Gastroesophageal sphincter (tissue), 4 donors: ENCODE measurements around the gene KLK13. TPM values are rescaled to one million over a fixed set of nuclear protein-coding genes. Genes with fewer than 3 reads are reported as not detected.

ENCODE experiments used
- ATAC-seq: fragments of 150-250 bp; one replicate; pipeline ENCODE4 v1.9.1; 2016; ENCODE audit warnings: mild to moderate bottlenecking, moderate library complexity
- H3K27ac ChIP-seq, 4 donors: fragments of 200-600 bp; sonication (generic) in 3 of 4; 1 replicate in 3 of 4; 2 replicates in 1 of 4; pipeline ENCODE4 v1.5.1; 2016 to 2019
- H3K27me3 ChIP-seq: fragments of 200-600 bp; sonication (generic); one replicate; pipeline ENCODE4 v1.5.1; 2019
- H3K36me3 ChIP-seq, 2 donors: fragments of 200-600 bp; sonication (generic); one replicate each; pipeline ENCODE4 v1.5.1; 2019; ENCODE audit warnings: control low read depth in 1 of 2
- H3K4me1 ChIP-seq, 3 donors: fragments of 200-600 bp; sonication (generic); 1 replicate in 2 of 3; 2 replicates in 1 of 3; pipeline ENCODE4 v1.5.1; 2016 to 2019; ENCODE audit warnings: control low read depth in 2 of 3
- H3K4me3 ChIP-seq, 2 donors: fragments of 200-600 bp; sonication (generic); one replicate each; pipeline ENCODE4 v1.5.1; 2019; ENCODE audit warnings: mild to moderate bottlenecking in 1 of 2, moderate library complexity in 1 of 2
- H3K9me3 ChIP-seq, 3 donors: fragments of 200-600 bp; sonication (generic); one replicate each; pipeline ENCODE4 v1.5.1; 2017 to 2019; ENCODE audit warnings: control low read depth in 2 of 3
- EP300 ChIP-seq: sonication (generic); formaldehyde crosslinking; IDR thresholded peaks from one replicate; pipeline ENCODE4 v1.6.1; 2017; ENCODE audit warnings: antibody characterized with exemption, mild to moderate bottlenecking
- POLR2A ChIP-seq, 2 donors: fragments of 450-650 bp; IDR thresholded peaks; one replicate each; pipeline ENCODE4 v1.6.1; 2017; ENCODE audit warnings: antibody characterized with exemption in 2 of 2, mild to moderate bottlenecking in 2 of 2, moderate library complexity in 1 of 2
- POLR2AphosphoS5 ChIP-seq: sonication (generic); formaldehyde crosslinking; IDR thresholded peaks from one replicate; pipeline ENCODE4 v1.6.1; 2017; ENCODE audit warnings: antibody characterized with exemption
- WGBS, 2 donors: methylation state at CpG; one replicate each; pipeline ENCODE4 v1.1.5; 2018; ENCODE audit warnings: low coverage in 1 of 2; 5-methylcytosine and 5-hydroxymethylcytosine counted together
- total RNA-seq, 4 donors: library from RNA; depleted of rRNA; stranded (reverse); fragments of >200 nt; gene quantifications; one replicate each; pipeline ENCODE4 v1.1.0, GENCODE V29; 2016
- TF ChIP-seq, protein P1 (sequence below), 4 experiments: fragments of 200-600 bp in 2 of 4; fragments of 450-650 bp in 2 of 4; sonication (generic) in 1 of 4; IDR thresholded peaks; one replicate each; pipeline ENCODE4 v1.5.1; 2017 to 2019; ENCODE audit warnings: antibody characterized with exemption in 4 of 4, mild to moderate bottlenecking in 2 of 4, moderate library complexity in 2 of 4

Gene KLK13
- total RNA-seq, 4 donors from 2014 or later: 1.3 to 6.1 (median 5.1) TPM; not detected in 1

DNA sequence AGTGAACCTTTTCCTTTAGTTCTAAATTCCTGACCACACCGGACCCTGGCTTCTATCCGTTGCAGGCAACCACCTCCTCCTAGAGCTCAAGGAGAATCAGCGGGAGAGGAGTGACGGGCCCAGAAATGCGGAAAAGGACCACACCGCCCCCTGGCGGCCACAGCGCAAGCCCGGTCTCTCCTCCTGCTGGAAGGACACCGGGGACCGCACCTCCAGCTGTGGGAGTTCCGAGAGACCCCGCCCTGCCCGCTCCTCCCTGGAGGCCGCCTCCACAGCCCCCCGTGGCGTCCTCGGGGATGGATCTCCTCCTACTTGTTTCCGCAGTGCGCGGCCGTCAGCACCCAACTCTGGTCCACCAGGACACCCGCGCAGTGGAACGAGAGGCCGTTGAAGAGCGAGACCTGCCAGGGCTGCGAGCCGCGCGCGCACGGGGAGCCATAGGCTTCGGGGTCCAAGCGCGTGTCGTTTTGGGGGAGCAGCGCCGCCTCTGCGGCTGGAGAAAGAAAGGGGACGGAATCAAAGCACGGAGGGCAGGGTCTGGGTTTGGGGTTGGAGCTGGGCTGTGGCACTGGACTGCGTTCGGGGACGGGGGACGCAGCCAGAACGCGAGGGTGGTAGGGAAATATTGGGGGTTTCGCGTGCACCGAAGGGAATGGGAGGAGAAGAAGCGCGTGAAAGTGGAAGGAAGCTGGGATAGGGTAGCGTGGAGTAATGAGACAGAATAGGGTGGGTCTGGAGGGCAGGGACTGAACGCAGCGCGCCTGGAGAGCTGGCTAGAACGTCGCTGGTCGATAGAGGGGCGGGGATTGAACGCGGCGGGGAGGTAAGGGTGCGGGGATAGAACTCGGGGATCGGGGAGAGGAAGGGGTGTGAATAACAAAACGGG, 47.9 kb downstream of the KLK13 start:
- peak overlapping the region in 1 of 2 donors; percentile 23 for H3K4me3 ChIP-seq

GRCh38 chr19:51015691-51016267, 49.1 kb downstream of the KLK13 start:
- TF ChIP-seq POLR2AphosphoS5 (no peak), POLR2A (IDR thresholded peaks at IDR 0.05) (no peak), EP300 (no peak)
- TF ChIP-seq, protein P1, sequence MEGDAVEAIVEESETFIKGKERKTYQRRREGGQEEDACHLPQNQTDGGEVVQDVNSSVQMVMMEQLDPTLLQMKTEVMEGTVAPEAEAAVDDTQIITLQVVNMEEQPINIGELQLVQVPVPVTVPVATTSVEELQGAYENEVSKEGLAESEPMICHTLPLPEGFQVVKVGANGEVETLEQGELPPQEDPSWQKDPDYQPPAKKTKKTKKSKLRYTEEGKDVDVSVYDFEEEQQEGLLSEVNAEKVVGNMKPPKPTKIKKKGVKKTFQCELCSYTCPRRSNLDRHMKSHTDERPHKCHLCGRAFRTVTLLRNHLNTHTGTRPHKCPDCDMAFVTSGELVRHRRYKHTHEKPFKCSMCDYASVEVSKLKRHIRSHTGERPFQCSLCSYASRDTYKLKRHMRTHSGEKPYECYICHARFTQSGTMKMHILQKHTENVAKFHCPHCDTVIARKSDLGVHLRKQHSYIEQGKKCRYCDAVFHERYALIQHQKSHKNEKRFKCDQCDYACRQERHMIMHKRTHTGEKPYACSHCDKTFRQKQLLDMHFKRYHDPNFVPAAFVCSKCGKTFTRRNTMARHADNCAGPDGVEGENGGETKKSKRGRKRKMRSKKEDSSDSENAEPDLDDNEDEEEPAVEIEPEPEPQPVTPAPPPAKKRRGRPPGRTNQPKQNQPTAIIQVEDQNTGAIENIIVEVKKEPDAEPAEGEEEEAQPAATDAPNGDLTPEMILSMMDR (IDR thresholded peaks at IDR 0.05): no peak
- Histone ChIP-seq H3K36me3 (no peaks in the 10 kb centered on the region), H3K27me3 (peaks cover 97% of the 10 kb centered on the region), H3K9me3 (no peaks in the 10 kb centered on the region), H3K4me3 (no peak overlapping the region), H3K4me1 (peaks cover 0 to 31% (median 3%) of the 10 kb centered on the region in 3 donors), H3K27ac (no peak overlapping the region)
- no peak for ATAC-seq
- 90% methylated on average over 2 of the region's 19 CpGs; no CpG with 5 or more reads in 1 of the 2 donors for WGBS, 2 donors

More for the DNA sequence above, 47.9 kb downstream of the KLK13 start:
- TF ChIP-seq, protein P1 (IDR thresholded peaks at IDR 0.05): peak in 2 of 4 experiments; percentile 19 to 29
- TF ChIP-seq POLR2A (IDR thresholded peaks at IDR 0.05) (no peak), POLR2AphosphoS5 (no peak), EP300 (no peak)
- Histone ChIP-seq H3K36me3 (no peaks in the 10 kb centered on the region), H3K4me1 (peaks cover 0 to 31% (median 3%) of the 10 kb centered on the region in 3 donors), H3K27me3 (peaks cover 93% of the 10 kb centered on the region), H3K27ac (no peak overlapping the region), H3K9me3 (no peaks in the 10 kb centered on the region)
- WGBS, 2 donors: 1 to 3% methylated on average over 18 to 26 of the region's 68 CpGs
- no peak for ATAC-seq

DNA sequence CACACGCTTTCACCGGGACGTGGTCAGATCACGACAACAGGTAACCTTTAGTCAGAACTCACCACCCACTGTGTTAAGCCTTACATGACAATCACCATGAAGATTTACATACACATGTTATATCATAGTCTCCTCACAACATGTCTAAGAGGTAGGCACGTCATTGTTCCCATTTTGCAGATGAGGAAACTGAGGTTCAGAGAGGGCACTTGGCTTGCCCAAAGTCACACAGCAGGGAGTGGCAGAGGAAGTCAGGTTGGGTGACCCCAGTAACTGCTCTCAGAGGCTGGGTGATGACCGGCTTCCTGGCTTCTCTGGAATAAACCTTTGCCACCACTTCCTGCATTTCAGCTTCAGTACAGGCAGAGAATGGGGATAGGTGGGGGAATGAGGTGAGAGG, 50.6 kb downstream of the KLK13 start:
- no peak for ATAC-seq
- WGBS, 2 donors: 95 to 96% methylated on average over 4 to 5 of the region's 6 CpGs
- no peak for TF ChIP-seq POLR2A (IDR thresholded peaks at IDR 0.05)
- TF ChIP-seq POLR2AphosphoS5: no peak
- TF ChIP-seq, protein P1 (IDR thresholded peaks at IDR 0.05): no peak
- TF ChIP-seq EP300: no peak
- Histone ChIP-seq H3K27ac (no peak overlapping the region), H3K4me1 (peaks cover 0 to 22% (median 3%) of the 10 kb centered on the region in 3 donors), H3K27me3 (peaks cover 97% of the 10 kb centered on the region), H3K9me3 (no peaks in the 10 kb centered on the region), H3K4me3 (no peak overlapping the region), H3K36me3 (no peaks in the 10 kb centered on the region)

DNA sequence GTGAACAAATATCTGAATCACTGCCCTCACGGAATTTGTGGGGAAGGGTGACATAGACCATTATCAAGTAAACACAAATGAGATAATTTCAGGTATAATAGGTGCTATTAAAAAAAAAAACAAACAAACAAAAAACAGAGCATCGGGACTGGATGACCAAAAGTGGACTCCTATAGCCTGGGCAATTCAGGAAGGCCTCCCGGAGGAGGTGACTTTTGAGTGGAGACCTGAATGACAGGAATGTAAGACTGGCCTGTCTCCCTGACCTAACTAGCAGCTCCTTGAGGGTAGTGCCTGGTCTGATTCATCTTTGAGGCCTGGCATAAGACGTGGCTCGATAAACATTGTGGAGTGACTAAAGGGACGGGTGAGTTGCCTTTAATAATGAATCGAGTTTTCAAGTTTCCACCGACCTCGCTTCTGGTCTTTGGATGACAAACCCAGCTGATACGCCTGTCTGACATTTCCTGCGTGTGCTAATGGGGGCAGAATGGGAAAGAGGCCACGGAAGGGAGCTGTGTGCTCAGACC, 52.2 kb downstream of the KLK13 start:
- no peak overlapping the region for H3K4me3 ChIP-seq
- no peak overlapping the region for H3K27ac ChIP-seq
- no peak for ATAC-seq
- TF ChIP-seq, protein P1 (IDR thresholded peaks at IDR 0.05): no peak
- TF ChIP-seq POLR2AphosphoS5: no peak
- no peak for TF ChIP-seq EP300
- TF ChIP-seq POLR2A (IDR thresholded peaks at IDR 0.05): no peak
- no peaks in the 10 kb centered on the region for H3K9me3 ChIP-seq
- H3K4me1 ChIP-seq: peaks cover 0 to 12% (median 3%) of the 10 kb centered on the region in 3 donors
- H3K36me3 ChIP-seq: no peaks in the 10 kb centered on the region
- peaks cover 95% of the 10 kb centered on the region for H3K27me3 ChIP-seq
- 77 to 79% methylated on average over 10 of the region's 12 CpGs for WGBS, 2 donors
